Effector CD4-positive, alpha-beta T cell (primary cell): ENCODE data around the gene FAM98C.
"Not testable (repeated sequence)": the region's sequence is repeated elsewhere in the genome, so short reads cannot be mapped to it uniquely, and the experiment has no call there.

Source experiments
- DNase-seq: peaks from one replicate; pipeline ENCODE4 v3.0.0-alpha.2; 2020

Gene FAM98C

DNA sequence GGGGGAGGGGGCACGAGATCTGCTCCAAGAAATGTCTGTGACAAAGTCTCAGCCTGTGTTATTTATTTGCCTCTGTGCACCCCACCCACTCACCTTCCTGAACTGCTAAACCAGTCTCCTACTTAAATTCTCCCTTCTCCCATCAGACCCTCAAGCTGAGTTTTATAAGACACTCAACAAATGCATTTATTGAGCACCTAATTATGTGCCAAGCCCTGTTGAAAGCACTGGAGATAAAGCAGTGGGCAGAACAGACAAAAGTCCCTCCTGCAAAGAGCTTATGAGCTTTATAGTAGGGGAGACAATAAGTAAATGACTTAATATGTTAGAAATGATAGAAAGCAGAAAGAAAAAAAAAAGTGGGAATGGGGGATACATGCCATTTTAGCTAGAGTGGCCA lies 3.4 kb upstream of the FAM98C start:
- DNase-seq = no peak

- DNase-seq = no peak
These were observed 2.5 kb upstream of the FAM98C start for GRCh38 chr19:38400361-38400760.

- no peak for DNase-seq
These were observed 1.7 kb upstream of the FAM98C start for GRCh38 chr19:38401148-38401547.

DNA sequence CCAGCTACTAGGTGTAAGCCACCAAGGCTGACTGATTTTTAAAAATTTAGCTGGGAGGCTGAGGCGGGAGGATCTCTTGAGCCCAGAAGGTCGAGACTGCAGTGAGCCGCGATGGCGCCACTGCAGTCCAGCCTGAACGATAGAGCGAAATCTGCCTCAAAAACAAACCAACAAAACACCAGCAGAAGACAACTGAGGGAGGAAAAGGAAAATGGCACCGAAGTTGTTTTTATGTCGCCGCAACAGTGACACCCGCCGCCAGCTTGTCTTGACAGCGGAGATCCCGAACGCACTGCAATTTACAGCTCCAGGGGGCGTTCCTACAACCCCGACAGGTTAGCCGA lies 298 bp upstream of the FAM98C start:
- no peak for DNase-seq

- no peak for DNase-seq
These were observed 2.0 kb downstream of the FAM98C start for GRCh38 chr19:38404858-38405257.

GRCh38 chr19:38405276-38405675 lies 2.4 kb downstream of the FAM98C start:
- DNase-seq = no peak

GRCh38 chr19:38409631-38410133 lies 6.8 kb downstream of the FAM98C start:
- DNase-seq = no peak

GRCh38 chr19:38410407-38410806 lies 7.5 kb downstream of the FAM98C start:
- DNase-seq = not testable (repeated sequence)

DNA sequence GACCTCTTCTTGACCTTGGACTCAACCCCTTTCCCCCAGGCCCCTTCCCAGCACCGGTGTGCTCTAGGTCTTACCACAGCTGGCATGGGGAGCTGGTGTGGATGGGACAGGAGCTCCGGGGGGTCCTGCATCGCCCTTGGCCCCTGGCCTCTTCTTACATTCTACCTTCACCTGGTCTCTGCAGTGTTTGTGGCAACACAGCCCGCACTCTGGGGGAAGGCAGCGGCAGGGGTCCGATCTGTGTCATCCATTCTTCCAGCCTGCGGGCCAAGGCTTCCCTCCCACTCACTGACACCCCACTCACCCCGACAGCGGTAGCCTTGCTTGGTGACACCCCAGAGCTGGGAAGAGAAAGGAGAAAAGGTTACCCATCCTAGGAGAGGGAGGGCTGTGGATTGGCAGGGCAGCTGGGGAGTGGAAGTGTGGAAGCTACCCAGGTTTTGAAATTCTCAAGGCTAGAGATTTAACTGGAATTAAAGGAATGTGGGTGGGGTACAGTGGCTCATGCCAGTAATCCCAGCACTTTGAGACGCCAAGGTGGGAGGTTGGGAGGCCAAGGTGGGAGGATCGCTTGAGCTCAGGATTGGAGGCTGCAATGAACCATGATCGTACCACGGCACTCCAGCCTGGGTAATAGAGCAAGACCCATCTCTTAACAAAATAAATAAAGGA lies 8.3 kb downstream of the FAM98C start:
- no peak for DNase-seq

DNA sequence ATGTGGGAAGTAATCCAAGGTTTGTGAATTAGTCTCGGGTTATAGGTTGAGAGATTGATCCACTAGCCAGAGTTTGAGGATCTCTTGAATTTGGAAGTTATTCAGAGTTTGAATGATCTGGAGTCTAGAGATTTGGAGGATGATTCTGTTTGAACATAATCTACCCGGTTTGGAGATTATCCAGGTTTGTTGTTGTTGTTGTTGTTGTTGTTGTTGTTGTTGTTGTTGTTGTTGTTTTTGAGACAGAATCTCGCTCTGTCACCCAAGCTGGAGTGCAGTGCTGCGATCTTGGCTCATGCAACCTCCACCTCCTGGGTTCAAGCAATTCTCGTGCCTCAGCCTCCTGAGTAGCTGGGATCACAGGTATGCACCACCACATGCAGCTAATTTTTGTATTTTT lies 9.0 kb downstream of the FAM98C start:
- DNase-seq = not testable (repeated sequence)

- no peak for DNase-seq
These were observed 9.6 kb downstream of the FAM98C start for GRCh38 chr19:38412491-38412890.

DNA sequence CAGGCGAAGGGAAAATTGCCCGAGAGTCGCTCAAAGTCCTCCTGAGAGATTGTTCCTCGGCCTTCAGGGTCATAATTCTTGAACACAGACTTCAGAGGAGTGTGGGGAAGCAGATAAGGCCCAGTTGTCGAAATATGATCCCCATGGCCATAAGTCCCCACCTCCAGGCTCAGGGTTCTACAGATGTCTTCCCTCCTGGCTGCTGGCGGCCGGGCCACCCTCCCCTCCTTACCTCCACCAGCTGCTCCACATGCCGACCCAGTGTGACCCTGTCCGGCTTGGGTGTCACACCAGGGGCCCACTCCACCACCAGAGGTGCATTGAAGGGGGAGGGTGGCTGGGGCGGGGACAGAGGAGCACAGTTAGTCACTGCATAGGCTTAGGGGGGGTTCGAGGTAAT lies 10.1 kb downstream of the FAM98C start:
- no peak for DNase-seq

GRCh38 chr19:38413416-38413815 lies 10.5 kb downstream of the FAM98C start:
- DNase-seq = no peak

GRCh38 chr19:38417146-38417543 lies 14.3 kb downstream of the FAM98C start:
- DNase-seq = no peak

DNA sequence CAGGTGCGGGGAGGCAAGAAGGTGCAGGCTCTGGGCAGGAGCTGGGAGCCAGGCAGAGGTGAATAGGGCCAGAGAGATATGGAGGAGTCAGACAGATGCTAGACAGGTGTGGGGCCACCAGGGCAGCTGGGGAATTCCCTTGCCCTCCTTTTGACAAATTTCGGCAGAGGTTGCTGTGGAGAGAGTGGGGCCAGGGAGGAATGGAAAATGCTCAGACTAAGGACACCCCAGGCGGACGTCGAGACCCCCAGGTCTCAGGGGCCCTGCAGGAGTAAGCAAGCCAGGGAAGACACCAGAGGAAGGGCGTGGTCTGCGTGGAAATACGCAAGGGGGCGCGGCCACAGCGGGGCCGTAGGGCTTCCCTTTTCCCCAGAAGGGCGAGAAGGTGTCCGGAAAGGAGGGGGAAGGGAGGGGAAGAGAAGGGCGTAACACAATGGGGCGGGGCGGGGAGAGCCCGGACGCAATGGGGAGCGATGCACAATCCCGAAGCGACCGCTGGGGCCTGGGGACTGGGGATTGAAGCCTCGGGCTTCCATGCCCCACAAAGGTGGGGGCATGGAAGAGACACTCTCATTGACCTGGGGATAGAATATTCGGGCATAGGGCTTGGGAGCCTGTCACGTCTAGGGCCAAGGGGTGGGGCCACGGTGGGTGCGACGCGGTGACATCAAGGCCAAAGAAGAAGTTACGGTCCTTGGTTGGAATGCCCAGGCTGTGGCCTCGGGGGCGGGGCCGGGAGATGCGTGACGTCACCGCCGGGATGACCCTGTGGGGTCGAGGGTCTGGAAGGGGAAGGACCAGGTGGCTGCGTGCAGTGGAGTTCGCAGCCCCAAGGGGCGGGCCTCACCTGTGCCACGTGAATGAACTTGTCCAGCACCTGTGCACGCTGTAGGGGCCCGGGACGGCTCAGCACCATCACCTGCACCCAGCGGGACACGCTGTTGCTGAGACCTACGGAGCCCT lies 14.9 kb downstream of the FAM98C start:
- peak; percentile 13 for DNase-seq

- DNase-seq = no peak
These were observed 18.0 kb downstream of the FAM98C start for GRCh38 chr19:38420935-38421334.

DNA sequence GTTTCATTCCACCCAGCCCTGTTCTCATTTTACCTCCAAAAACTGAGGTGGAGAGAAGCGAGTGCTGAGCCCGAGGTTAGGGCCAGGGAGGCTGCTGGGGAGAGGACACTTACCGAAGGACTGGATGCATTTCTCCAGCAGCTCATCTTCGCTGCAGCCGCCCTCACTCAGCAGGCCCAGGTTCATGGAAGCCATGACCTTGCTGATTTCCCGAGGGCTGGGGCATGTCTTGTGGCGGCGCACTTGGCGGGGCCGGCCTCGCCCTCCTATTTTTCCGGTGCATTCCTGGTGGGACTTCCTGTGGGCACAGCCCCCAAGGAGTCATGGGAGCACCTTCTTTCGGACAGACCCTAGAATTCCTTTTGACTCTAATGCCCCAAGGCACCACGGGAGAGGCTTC lies 19.0 kb downstream of the FAM98C start:
- DNase-seq = no peak

- no peak for DNase-seq
These were observed 19.5 kb downstream of the FAM98C start for GRCh38 chr19:38422438-38422837.

GRCh38 chr19:38424272-38424671 lies 21.4 kb downstream of the FAM98C start:
- DNase-seq = no peak

DNA sequence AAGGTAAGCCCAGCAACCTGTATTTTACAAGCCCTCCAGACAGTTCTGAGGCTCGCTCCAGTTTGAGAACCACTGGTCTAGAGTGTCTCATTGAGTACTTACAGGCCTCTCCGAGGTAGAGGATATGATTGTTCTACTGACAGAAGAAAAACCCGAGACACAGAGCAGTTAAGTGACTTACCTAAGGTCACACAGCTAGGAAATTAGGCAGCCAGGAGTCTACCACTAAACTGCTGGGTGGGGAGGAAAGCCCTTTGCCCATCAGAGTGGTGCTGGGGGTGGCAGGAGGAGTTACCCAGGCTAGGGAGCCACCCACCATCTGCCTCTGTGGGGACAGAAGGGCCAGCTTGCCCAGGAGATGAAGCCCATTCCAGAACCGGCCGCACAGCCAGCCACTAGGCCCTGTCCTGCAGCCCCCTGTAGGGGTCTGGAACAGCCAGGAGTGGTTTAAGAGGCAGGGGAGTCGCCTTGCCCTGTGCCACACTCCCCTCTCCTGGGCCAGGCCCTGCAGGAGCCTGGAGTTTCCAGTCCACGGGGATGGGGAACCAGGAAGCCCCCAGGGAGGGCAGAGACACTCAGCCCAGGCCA lies 22.4 kb downstream of the FAM98C start:
- DNase-seq = no peak

- peak; percentile 14 for DNase-seq
These were observed 23.0 kb downstream of the FAM98C start, which contains the start of gene RASGRP4 for GRCh38 chr19:38425810-38426466. RASGRP4 (minus strand) TSS chr19:38426219; CDS start chr19:38426091, 128 bp downstream.

DNA sequence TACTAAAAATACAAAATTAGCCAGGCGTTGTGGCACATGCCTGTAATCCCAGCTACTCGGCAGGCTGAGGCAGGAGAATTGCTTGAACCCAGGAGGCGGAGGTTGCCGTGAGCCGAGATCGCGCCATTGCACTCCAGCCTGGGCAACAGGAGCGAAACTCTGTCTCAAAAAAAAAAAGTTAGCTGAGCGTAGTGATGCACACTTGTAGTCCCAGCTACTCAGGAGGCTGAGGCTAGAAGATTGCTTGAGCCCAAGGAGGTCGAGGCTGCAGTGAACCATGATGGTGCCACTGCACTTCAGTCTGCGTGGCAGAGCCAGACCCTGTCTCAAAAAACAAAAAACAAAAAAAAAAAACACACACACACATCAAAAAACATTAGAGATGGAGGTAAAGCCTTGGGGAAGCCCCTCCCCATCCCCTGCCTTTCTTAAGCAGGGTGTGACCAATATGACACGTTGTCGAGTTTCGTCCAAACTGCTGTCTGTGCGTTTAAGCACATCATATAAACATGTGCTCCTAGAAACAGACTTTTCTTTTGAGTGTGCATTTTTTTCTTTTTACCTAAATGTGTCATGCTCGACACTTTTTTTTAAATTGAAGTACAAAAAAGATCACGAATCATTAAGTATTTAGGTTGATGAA lies 24.3 kb downstream of the FAM98C start:
- DNase-seq = not testable (repeated sequence)
